Body of pancreas (tissue), 4 donors: ENCODE data around the gene GSTT2B.

ENCODE experiments used
- CTCF ChIP-seq, 7 experiments: fragments of 450-650 bp in 4 of 7; fragments of 200-600 bp in 3 of 7; sonication (generic) in 3 of 7; IDR thresholded peaks; one replicate each; pipeline ENCODE4 v1.5.1; 2016 to 2019; ENCODE audit warnings: antibody characterized with exemption in 7 of 7
- POLR2A ChIP-seq, 3 donors: fragments of 450-650 bp; IDR thresholded peaks; one replicate each; pipeline ENCODE4 v1.6.1; 2016; ENCODE audit warnings: antibody characterized with exemption in 3 of 3, mild to moderate bottlenecking in 2 of 3

- no peak for TF ChIP-seq CTCF (IDR thresholded peaks at IDR 0.05)
- TF ChIP-seq POLR2A (IDR thresholded peaks at IDR 0.05) = no peak
Measured at GRCh38 chr22:23970816-23971486, 10.0 kb upstream of the GSTT2B start.
